COLO668 (cell line): ENCODE data around the gene BRIP1.
"Not testable (repeated sequence)": the region's sequence is repeated elsewhere in the genome, so short reads cannot be mapped to it uniquely, and the experiment has no call there.

Experiments
- DNase-seq: peaks from one replicate; lab custom pipeline; 2025; ENCODE audit not compliant: unreplicated experiment; lab: John Stamatoyannopoulos, UW

Gene BRIP1

DNA sequence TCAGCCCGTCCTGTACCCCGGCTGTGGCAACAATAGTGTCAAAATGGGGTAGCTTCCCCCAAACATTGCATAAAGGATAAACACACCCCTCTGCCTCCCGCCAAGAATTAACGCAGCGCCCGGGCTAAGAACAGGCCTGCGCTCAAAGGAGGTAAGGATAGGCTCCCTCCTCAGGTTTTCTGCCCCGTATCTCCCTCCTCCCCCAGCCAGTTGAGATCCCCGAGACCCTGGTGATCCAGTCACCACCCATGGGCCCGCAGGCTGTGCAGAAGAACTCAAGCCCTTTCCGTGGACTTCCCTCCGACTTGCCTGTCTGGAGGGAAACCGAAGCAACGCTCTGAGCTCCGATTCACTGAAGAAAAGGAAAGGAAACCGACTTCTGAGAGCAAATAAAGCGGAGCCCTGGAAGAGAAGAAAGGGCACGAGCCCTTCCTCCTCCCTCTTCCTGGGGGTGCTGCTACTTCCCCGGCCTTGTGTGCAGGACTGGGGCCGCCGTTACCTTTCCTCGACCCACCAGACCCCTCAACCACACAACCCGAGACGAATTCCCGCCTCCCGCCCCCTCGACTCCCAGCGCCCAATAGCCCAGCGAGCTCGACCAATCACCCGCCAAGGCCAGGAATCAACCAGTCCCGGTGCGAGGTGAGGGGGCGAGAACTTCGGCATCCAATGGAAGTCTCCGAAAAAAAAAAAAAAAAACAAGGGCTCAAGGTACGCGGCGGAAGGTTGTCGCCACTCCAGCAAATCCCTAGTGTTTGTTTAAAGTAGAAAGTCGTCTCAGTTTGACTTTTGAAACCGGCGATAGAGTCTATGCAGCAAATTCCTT, at the start of gene BRIP1:
TSS of gene BRIP1 (minus strand) at position 554 of the 826 bp plus-strand sequence. CDS start 1,989 bp downstream, outside the sequence.
- DNase-seq: peak; percentile 81

DNA sequence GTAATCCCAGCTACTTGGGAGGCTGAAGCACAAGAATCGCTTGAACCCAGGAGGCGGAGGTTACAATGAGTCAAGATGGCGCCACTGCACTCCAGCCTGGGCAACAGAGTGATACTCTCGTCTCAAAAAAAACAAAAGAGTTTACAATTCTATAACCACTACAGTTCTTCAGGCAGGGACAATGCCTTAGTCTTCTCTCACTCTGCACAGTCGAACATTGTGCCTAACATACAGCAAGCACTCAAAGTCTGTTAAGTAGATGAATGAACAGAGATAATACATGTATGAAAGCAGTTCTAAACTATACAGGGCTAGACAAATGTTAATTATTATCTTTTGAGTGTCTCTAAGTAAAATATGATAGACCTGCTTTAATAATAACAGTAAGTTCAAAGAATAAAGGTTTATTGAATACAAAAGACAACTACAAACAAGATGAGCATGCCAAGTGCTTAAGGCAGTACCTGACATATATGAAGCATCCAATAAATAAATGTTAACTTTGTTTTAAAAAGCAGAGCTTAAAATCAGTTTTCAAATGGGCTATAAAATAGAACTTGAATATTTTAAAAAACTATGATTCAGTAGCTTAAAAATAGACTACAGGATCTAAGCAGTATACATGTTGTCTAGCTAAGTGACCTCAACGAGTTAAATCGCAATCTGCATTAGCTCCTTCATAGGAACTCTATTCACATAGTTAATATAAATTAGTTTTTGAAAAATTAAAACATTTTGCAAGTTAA, 45.1 kb upstream of the BRIP1 start:
- DNase-seq: no peak

GRCh38 chr17:61907361-61907760, 44.0 kb upstream of the BRIP1 start:
- DNase-seq: no peak

- no peak for DNase-seq
Measured at GRCh38 chr17:61904094-61904710, 40.9 kb upstream of the BRIP1 start.

DNA sequence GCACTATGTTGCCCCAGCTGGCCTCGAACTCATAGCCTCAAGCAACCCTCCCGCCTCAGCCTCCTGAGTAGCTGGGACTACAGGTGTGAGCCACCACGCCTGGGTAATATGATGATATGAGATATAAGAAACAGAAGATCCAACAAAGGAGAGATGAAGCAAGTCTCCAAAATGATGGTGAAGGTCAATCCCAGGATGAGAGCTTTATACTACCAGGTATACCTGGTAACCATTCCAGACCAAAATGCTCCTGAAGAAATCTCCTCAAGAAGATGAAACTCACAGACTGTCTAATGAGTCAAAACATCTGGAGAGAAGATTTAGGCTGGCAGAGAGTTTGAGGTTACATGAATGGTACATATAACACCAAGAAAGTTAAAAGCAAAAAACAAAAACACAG, 39.9 kb upstream of the BRIP1 start:
- DNase-seq: no peak

DNA sequence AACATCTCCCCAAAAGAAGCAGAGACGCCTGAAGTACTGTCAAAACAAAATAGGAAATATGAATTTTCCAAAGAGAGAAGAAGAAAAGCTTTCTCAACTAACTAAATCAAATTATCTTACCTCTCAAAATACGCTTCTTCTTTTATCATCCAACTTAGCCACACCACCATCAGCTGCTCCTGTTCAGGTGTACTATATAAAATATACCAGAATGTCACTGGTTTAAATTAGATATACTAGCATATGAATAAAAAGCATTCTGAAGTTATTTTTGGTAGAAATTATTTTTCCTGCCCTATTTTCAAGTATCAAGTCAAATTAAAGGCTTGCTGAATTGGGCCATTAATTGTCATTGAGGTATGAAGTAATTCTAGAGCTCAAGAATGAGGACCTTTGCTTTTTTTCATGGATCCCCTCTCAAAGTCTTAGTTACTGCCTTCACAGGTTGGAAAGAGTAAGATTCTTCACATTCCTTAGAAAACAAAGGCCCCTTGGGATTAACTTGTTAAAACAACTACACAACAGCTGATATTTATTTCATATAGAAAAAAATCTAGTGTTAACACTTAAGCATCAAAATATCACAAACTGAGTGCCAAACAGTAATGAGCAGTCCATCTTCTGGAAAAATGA, 34.3 kb upstream of the BRIP1 start:
- DNase-seq: no peak

DNA sequence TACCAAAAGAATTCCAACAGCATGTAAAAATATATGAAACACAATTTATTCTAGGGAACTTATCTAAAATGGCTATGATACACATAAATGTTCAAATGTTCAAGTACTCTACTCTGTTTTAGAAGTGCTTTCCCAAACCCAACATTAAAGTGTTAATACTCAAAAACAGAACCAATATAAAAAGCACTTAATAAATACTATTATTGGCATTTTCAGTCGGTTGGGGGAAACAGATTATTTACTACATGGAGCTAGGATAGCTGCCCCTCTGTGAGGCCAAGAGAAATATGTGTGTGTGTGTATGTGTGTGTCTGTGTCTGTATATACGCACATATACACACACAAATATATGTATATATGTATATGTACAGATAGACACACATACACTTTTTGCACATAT, 32.1 kb upstream of the BRIP1 start:
- no peak for DNase-seq

- not testable (repeated sequence) for DNase-seq
Measured at GRCh38 chr17:61894310-61894709, 31.0 kb upstream of the BRIP1 start.

GRCh38 chr17:61887733-61888132, 24.4 kb upstream of the BRIP1 start:
- DNase-seq: not testable (repeated sequence)

GRCh38 chr17:61885865-61886264, 22.5 kb upstream of the BRIP1 start:
- DNase-seq: not testable (repeated sequence)

GRCh38 chr17:61884864-61885263, 21.5 kb upstream of the BRIP1 start:
- no peak for DNase-seq

GRCh38 chr17:61880589-61881102, 17.3 kb upstream of the BRIP1 start:
- no peak for DNase-seq

DNA sequence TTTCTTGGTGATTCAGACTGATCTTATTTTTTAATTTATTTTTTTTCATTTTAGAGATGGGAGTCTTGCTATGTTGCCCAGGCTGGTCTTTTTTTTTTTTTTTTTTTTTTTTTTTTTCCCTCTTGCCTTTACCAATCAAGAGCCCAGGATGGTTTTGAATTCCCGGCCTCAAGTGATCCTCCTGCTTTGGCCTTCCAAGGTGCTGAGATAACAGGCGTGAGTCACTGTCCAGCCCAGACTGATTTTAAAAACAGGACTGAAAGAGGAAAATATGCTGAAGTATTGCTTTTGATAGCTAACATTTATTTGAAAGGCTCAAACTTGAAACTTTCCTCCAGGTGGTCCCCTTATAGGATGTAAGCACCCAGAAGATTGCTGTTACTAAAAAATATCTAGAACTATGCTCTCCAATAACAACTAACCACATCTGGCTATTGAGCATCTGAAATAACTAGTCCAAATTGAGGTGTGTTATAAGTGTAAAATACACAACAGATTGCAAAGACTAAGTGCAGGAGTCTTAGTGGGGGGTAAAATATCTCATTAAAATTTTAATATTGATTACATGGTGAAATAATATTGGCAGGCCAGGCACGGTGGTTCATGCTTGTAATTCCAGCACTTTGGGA, 15.8 kb upstream of the BRIP1 start:
- no peak for DNase-seq

GRCh38 chr17:61878520-61878919, 15.2 kb upstream of the BRIP1 start:
- no peak for DNase-seq

DNA sequence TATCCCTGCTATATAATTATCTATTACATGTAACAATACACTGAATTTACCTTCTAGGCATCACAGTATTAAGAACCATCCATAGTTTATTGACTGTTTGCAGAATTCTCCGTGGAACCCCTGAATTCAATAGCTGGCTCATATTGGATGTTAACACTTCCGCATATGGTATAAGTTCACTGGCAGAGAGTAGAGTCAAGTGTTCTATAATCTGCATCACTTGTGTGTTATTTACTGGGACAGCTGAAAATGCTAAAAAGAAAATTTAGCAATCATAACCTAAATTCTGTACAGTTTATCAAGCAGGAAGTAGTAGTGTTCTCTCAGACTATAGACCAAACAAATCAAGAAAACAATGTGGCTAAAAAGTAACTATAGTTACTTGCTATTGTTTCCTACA, 14.5 kb upstream of the BRIP1 start:
- no peak for DNase-seq

DNA sequence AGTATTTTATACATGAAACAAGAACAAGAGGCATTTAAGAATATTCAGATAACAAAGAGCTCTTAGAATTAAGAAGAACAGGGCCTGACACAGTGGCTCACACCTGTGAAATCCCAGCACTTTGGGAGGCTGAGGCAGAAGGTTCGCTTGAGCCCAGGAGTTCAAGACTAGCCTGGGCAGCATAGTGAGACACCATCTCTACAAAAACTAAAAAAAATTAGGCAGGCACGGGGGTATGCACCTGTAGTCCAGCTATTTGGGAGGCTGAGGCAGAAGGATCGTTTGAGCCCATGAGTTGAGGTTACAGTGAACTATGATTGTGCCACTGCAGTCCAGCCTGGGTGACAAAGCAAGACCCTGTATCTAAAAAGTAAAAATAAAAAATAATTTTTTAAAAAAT, 12.5 kb upstream of the BRIP1 start:
- no peak for DNase-seq

DNA sequence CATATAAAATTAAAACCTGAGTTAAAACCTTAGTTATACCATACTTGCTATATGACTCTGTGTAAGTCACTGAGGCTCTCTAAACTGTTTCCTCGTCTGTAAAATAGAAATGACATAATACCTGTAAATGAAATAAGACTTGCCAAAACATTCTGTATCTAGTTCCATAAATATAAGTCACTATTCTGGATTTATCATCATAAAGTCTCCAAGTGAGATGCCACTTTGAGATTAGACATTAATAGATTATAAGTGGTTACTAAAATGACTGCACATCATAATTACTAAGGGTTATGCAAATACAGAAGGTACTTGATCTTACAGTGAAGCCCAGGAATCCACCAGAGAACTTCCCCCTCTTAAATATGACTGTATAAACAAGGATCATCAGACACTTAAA, 12.0 kb upstream of the BRIP1 start:
- DNase-seq: no peak

- DNase-seq: no peak
Measured at GRCh38 chr17:61874075-61874474, 10.7 kb upstream of the BRIP1 start.

DNA sequence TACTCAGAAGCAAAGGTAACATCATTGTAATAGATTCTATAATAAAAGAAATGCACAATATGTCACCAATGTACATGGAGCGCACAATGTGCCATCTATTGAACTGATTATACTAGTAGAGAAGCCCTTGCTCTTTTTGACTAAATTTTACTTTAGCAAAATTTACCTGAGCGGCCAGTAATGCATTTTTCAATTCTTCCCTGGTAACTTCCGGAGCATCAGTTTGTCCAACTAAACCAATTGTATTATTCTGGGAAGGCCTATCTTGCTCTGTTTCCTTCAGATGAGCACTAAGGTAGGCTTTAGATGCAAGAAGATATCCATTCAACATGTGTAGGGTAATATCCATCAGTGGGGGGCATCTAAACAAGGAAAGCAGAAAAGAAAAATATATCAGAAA, 8.8 kb upstream of the BRIP1 start:
- DNase-seq: no peak

- DNase-seq: no peak
Measured at GRCh38 chr17:61869138-61869537, 5.8 kb upstream of the BRIP1 start.

GRCh38 chr17:61868074-61868473, 4.7 kb upstream of the BRIP1 start:
- DNase-seq: no peak
